ENCODE data around the gene CD83. TPM values are rescaled to one million over a fixed set of nuclear protein-coding genes. Genes with fewer than 3 reads are reported as not detected.

Gene CD83
- total and polyA plus RNA-seq, 4 donors: 0.35 to 4.2 (median 0.60) TPM

- 90% methylated on average over 6 of the region's 6 CpGs for WGBS
- no peaks in the 10 kb centered on the region for H3K9me3 ChIP-seq (ENCODE audit: control insufficient read depth in 4 of 4, low read length in 3 of 4)
- H3K4me3 ChIP-seq (ENCODE audit: low read depth in 1 of 3, low read length in 3 of 3): no peak overlapping the region
- no peaks in the 10 kb centered on the region for H3K27me3 ChIP-seq (ENCODE audit: control insufficient read depth in 4 of 4, insufficient read depth in 4 of 4, low read length in 3 of 4)
- DNase-seq (ENCODE audit: low spot score): no peak
- no peak for TF ChIP-seq SP1 (IDR thresholded peaks at IDR 0.05)
- TF ChIP-seq YY1 (IDR thresholded peaks at IDR 0.05): no peak
- no peak for TF ChIP-seq TAF1 (conservative IDR thresholded peaks at IDR 0.05)
- no peak for TF ChIP-seq REST (IDR thresholded peaks at IDR 0.05)
- TF ChIP-seq EGR1 (IDR thresholded peaks at IDR 0.05; ENCODE audit: low read depth in 2 of 2): no peak
- no peak for TF ChIP-seq GABPA (IDR thresholded peaks at IDR 0.05 in 1 of 2, conservative IDR thresholded peaks at IDR 0.05 in 1 of 2)
- TF ChIP-seq ZBTB33 (IDR thresholded peaks at IDR 0.05): no peak
- no peak for TF ChIP-seq JUND (IDR thresholded peaks at IDR 0.05)
- no peak for TF ChIP-seq HNF4G (IDR thresholded peaks at IDR 0.05)
- TF ChIP-seq FOXA1 (IDR thresholded peaks at IDR 0.05): no peak
- peak overlapping the region in 1 of 2 donors; percentile 5 for H3K27ac ChIP-seq (ENCODE audit: low read depth in 1 of 2, low read length in 2 of 2)
- H3K36me3 ChIP-seq (ENCODE audit: control insufficient read depth in 4 of 4, insufficient read depth in 3 of 4, low read depth in 1 of 4, low read length in 3 of 4): peaks cover 0 to 2% (median under 1%) of the 10 kb centered on the region in 4 donors
- no peak overlapping the region for H3K9ac ChIP-seq (ENCODE audit: low read depth in 1 of 2, low read length in 2 of 2)
- H3K4me1 ChIP-seq (ENCODE audit: control insufficient read depth in 4 of 4, insufficient read depth in 4 of 4, low read length in 3 of 4): no peaks in the 10 kb centered on the region
Observed at GRCh38 chr6:14123386-14124111, 6.0 kb downstream of the CD83 start.

GRCh38 chr6:14125346-14125745, 7.8 kb downstream of the CD83 start:
- H3K4me3 ChIP-seq (ENCODE audit: low read depth in 1 of 3, low read length in 3 of 3): no peak overlapping the region
- WGBS: 81% methylated on average over 3 of the region's 3 CpGs
- no peak overlapping the region for H3K9ac ChIP-seq (ENCODE audit: low read depth in 1 of 2, low read length in 2 of 2)
- H3K27ac ChIP-seq (ENCODE audit: low read depth in 1 of 2, low read length in 2 of 2): no peak overlapping the region
- no peaks in the 10 kb centered on the region for H3K27me3 ChIP-seq (ENCODE audit: control insufficient read depth in 4 of 4, insufficient read depth in 4 of 4, low read length in 3 of 4)
- DNase-seq (ENCODE audit: low spot score): no peak
- no peaks in the 10 kb centered on the region for H3K9me3 ChIP-seq (ENCODE audit: control insufficient read depth in 4 of 4, low read length in 3 of 4)
- peaks cover 0 to 2% (median under 1%) of the 10 kb centered on the region in 4 donors for H3K36me3 ChIP-seq (ENCODE audit: control insufficient read depth in 4 of 4, insufficient read depth in 3 of 4, low read depth in 1 of 4, low read length in 3 of 4)
- no peaks in the 10 kb centered on the region for H3K4me1 ChIP-seq (ENCODE audit: control insufficient read depth in 4 of 4, insufficient read depth in 4 of 4, low read length in 3 of 4)
- no peak for TF ChIP-seq JUND (IDR thresholded peaks at IDR 0.05)
- TF ChIP-seq ZBTB33 (IDR thresholded peaks at IDR 0.05): no peak
- TF ChIP-seq EGR1 (IDR thresholded peaks at IDR 0.05; ENCODE audit: low read depth in 2 of 2): no peak
- TF ChIP-seq CTCF (IDR thresholded peaks at IDR 0.05; ENCODE audit: low read depth, low read length, missing input control): no peak
- no peak for TF ChIP-seq FOXA2 (IDR thresholded peaks at IDR 0.05)
- no peak for TF ChIP-seq NR2F2 (IDR thresholded peaks at IDR 0.05)
- TF ChIP-seq REST (IDR thresholded peaks at IDR 0.05): no peak
- no peak for TF ChIP-seq GABPA (IDR thresholded peaks at IDR 0.05 in 1 of 2, conservative IDR thresholded peaks at IDR 0.05 in 1 of 2)
- no peak for TF ChIP-seq SP1 (IDR thresholded peaks at IDR 0.05)
- no peak for TF ChIP-seq YY1 (IDR thresholded peaks at IDR 0.05)
- TF ChIP-seq RAD21 (IDR thresholded peaks at IDR 0.05): no peak
- TF ChIP-seq TAF1 (conservative IDR thresholded peaks at IDR 0.05): no peak
- no peak for TF ChIP-seq HNF4A (conservative IDR thresholded peaks at IDR 0.05)
- no peak for TF ChIP-seq MAX (IDR thresholded peaks at IDR 0.05)
- no peak for TF ChIP-seq ATF3 (IDR thresholded peaks at IDR 0.05)
- TF ChIP-seq FOXA1 (IDR thresholded peaks at IDR 0.05): no peak

Data from liver (tissue), 9 donors.